Common myeloid progenitor, CD34-positive (primary cell): Measurements from ENCODE around the gene TRPM1.
A peak's percentile ranks its signal among the peaks of the same experiment; 100 is the strongest.

ENCODE experiments used
- CTCF ChIA-PET: fragments of 350-600 bp; sonication (Branson Sonifier 250); formaldehyde crosslinking; loops from one replicate; lab custom pipeline; 2021; ENCODE audit warnings: antibody characterized with exemption; lab: Charles Lee
- POLR2A ChIA-PET: fragments of 350-600 bp; sonication (Branson Sonifier 250); formaldehyde crosslinking; loops from one replicate; lab custom pipeline; 2021; ENCODE audit warnings: antibody characterized with exemption; lab: Charles Lee
- DNase-seq, 3 donors: peaks; one replicate each; pipeline versions ENCODE4 v3.0.0 to v3.0.0-alpha.2; 2013
- H3K27ac ChIP-seq, 2 experiments: 1 replicate in 1 of 2; 2 replicates in 1 of 2; pipeline ENCODE4 v1.7.0; 2013; ENCODE audit warnings: inconsistent platforms in 2 of 2, low read length in 2 of 2, mild to moderate bottlenecking in 2 of 2, low read depth in 1 of 2, moderate library complexity in 1 of 2; ENCODE audit not compliant: severe bottlenecking in 2 of 2, insufficient read depth in 1 of 2, poor library complexity in 1 of 2
- H3K27me3 ChIP-seq, 5 experiments: replicated peaks in 2 of 5; 1 replicate in 3 of 5; 2 replicates in 2 of 5; pipeline versions ENCODE4 v1.6.1 to v1.7.0; 2013; ENCODE audit warnings: low read length in 4 of 5, mild to moderate bottlenecking in 2 of 5, moderate library complexity in 2 of 5, inconsistent platforms in 1 of 5; ENCODE audit not compliant: insufficient read depth in 5 of 5, control insufficient read depth in 4 of 5
- H3K36me3 ChIP-seq, 4 experiments: 1 replicate in 2 of 4; 2 replicates in 2 of 4; pipeline versions ENCODE4 v1.6.1 to v1.7.0; 2013; ENCODE audit warnings: low read length in 3 of 4, control low read depth in 1 of 4, mild to moderate bottlenecking in 1 of 4; ENCODE audit not compliant: control insufficient read depth in 4 of 4, insufficient read depth in 4 of 4
- H3K4me1 ChIP-seq, 4 experiments: 1 replicate in 3 of 4; 2 replicates in 1 of 4; pipeline versions ENCODE4 v1.6.1 to v1.7.1; 2013; ENCODE audit warnings: low read length in 3 of 4, mild to moderate bottlenecking in 3 of 4, control low read depth in 1 of 4, inconsistent platforms in 1 of 4, moderate library complexity in 1 of 4; ENCODE audit not compliant: control insufficient read depth in 4 of 4, insufficient read depth in 4 of 4; ENCODE audit errors: control extremely low read depth in 1 of 4
- H3K4me3 ChIP-seq, 7 experiments: 1 replicate in 4 of 7; 2 replicates in 3 of 7; pipeline versions ENCODE4 v1.5.1 to v1.7.0; 2013; ENCODE audit warnings: mild to moderate bottlenecking in 7 of 7, low read length in 6 of 7, moderate library complexity in 6 of 7, inconsistent platforms in 2 of 7, low read depth in 2 of 7, control low read depth in 1 of 7; ENCODE audit not compliant: insufficient read depth in 4 of 7, control insufficient read depth in 1 of 7; ENCODE audit errors: extremely low read depth in 1 of 7
- H3K9me3 ChIP-seq, 5 experiments: 1 replicate in 4 of 5; 2 replicates in 1 of 5; pipeline versions ENCODE4 v1.6.1 to v1.7.1; 2013; ENCODE audit warnings: low read length in 4 of 5, mild to moderate bottlenecking in 2 of 5, inconsistent platforms in 1 of 5, low read depth in 1 of 5, moderate library complexity in 1 of 5; ENCODE audit not compliant: control insufficient read depth in 4 of 5, insufficient read depth in 2 of 5; ENCODE audit errors: control extremely low read depth in 1 of 5
- WGBS: methylation state at CpG from one replicate; pipeline ENCODE4 v1.1.5; 2013; ENCODE audit not compliant: insufficient coverage; 5-methylcytosine and 5-hydroxymethylcytosine counted together

Gene TRPM1

DNA sequence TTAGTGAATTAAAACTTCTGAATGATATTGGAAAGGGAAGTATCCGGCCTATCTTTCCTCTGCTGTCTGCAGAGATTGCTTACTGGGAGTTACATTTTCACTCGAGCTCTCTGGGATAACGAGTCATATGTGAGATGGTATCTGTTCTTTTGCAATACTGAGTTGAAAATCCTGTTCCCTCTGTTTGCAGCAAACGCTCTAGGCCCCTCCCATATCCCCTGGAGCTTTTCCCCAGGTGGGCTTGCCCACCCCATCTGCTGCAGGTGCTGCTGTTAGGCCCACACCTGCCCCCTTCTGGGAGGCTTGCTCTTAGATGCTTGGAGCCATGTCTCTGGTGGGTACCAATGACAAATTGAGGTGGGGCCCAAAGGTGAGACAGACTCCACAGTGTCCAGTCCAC is 67.4 kb downstream of the TRPM1 start:
- WGBS: 88% methylated on average over 4 of the region's 4 CpGs
- Histone ChIP-seq H3K4me1 (no peaks in the 10 kb centered on the region), H3K4me3 (no peak overlapping the region), H3K36me3 (no peaks in the 10 kb centered on the region), H3K27ac (no peak overlapping the region), H3K9me3 (no peaks in the 10 kb centered on the region), H3K27me3 (peaks cover 0 to 1% (median 0%) of the 10 kb centered on the region in 5 experiments)
- POLR2A ChIA-PET: no interaction called here
- CTCF ChIA-PET: no interaction called here
- no peak for DNase-seq

DNA sequence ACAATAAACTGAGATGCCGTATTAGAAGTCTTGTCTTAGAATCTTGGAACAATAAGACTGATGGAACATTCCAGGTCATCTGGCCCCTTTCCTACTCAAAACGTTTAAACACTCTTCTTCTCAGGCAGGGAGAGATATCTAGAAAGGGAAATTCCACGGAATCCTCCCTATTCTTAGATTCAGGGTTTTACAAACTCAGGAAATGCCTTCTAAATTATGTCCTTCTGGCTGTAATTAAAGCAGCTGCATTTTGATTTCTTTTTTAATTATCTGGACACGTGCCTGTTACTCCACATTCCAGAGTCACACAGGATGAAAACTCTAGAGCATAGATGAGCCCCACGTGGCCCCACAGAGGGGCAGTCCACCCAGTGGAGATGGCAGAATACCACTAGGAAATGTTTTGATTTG is 68.6 kb downstream of the TRPM1 start:
- no peaks in the 10 kb centered on the region for H3K36me3 ChIP-seq
- POLR2A ChIA-PET: no interaction called here

DNA sequence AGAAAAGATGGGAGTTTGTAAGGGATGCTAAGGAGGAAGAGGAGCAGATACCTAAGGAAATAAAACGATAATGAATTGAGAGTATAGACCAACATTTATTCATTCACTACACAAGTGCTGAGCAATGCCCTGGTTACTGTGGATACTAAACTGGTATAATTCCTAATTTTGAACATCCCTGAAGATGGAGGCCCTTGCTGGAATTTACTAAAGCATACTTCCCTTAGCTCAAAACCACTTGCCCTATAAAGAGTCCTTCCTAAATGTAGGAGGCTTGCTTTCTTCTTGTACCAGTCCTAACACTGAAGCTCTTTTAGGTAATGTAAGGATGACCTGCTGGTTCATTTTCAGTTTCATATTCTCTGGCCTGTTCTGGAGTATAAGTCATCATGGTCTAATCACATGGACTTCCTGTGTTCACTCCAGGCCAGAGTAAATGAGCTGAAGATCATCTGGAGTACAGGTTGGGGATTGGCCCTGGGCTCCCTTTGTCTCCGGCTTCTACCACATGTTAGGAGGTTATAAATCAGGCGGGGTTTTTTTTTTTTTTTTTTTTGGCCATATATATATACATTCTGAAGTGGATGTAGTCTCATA is 70.0 kb downstream of the TRPM1 start:
- peaks cover 0 to 19% (median 4%) of the 10 kb centered on the region in 4 experiments for H3K4me1 ChIP-seq
- peak in 2 of 3 donors; percentile 18 to 32 for DNase-seq
- no peak overlapping the region for H3K4me3 ChIP-seq
- POLR2A ChIA-PET: interaction anchor here (0.6 kb wide), 1 partner anchor 81 kb away, joined by 3 read pairs; no protein-coding TSS in a partner anchor
- WGBS: no CpG with 5 or more reads among the region's 3 CpGs
- peaks cover 0 to 2% (median 0%) of the 10 kb centered on the region in 5 experiments for H3K27me3 ChIP-seq
- H3K27ac ChIP-seq: no peak overlapping the region
- H3K9me3 ChIP-seq: no peaks in the 10 kb centered on the region
- H3K36me3 ChIP-seq: no peaks in the 10 kb centered on the region
- CTCF ChIA-PET: interaction anchor here (0.6 to 1.3 kb wide), 2 partner anchors 9 to 29 kb away, joined by 4 to 5 read pairs; no protein-coding TSS in a partner anchor

More for the DNA sequence above, 68.6 kb downstream of the TRPM1 start:
- no peak overlapping the region for H3K4me3 ChIP-seq
- no peak overlapping the region for H3K27ac ChIP-seq
- H3K27me3 ChIP-seq: peaks cover 0 to 2% (median 0%) of the 10 kb centered on the region in 5 experiments
- H3K9me3 ChIP-seq: no peaks in the 10 kb centered on the region
- 83% methylated on average over 4 of the region's 5 CpGs for WGBS
- peaks cover 0 to 6% (median 0%) of the 10 kb centered on the region in 4 experiments for H3K4me1 ChIP-seq
- DNase-seq: no peak
- CTCF ChIA-PET: no interaction called here

DNA sequence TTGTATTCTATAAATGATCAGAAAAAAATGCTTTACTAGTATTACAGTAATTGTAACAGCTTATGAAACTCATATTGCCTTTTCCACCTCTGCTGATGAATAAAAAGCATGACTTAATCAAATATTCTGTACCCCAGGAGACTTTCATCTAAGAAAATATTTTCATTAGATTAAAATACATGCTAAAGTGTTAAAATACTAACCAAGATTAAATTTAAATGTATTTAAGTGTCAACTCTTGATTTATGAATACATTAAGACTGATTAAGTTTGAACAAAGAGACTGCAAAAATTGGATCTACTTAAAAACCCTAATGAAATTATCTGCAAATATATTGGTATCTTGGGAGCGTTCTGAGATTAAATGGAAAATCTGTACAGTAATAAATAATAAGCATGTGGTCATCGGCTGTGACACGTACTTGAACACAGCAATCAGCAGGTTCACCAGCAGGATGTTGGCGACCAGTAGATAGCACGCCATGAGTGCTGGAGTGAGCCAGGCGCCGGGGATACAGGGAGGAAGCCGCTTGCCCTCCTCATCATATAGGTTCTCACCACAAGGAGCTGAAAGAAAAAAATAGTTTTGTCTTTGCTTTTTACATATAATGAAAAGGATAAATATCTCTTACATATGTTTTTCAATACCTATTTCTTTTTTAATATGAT is 73.5 kb downstream of the TRPM1 start:
- 4% methylated on average over 3 of the region's 8 CpGs for WGBS
- Histone ChIP-seq H3K4me3 (no peak overlapping the region), H3K27me3 (peaks cover 0 to 5% (median 0%) of the 10 kb centered on the region in 5 experiments), H3K4me1 (peaks cover 0 to 19% (median 4%) of the 10 kb centered on the region in 4 experiments), H3K27ac (no peak overlapping the region), H3K36me3 (no peaks in the 10 kb centered on the region), H3K9me3 (no peaks in the 10 kb centered on the region)
- ChIA-PET CTCF (interaction anchor here (1.6 kb wide), 1 partner anchor 9 kb away, joined by 6 read pairs; no protein-coding TSS in a partner anchor), POLR2A (interaction anchor here (0.7 to 1.2 kb wide), 2 partner anchors 24 to 63 kb away, joined by 3 read pairs; no protein-coding TSS in a partner anchor)
- DNase-seq: peak; percentile 80 to 92 (median 83)

DNA sequence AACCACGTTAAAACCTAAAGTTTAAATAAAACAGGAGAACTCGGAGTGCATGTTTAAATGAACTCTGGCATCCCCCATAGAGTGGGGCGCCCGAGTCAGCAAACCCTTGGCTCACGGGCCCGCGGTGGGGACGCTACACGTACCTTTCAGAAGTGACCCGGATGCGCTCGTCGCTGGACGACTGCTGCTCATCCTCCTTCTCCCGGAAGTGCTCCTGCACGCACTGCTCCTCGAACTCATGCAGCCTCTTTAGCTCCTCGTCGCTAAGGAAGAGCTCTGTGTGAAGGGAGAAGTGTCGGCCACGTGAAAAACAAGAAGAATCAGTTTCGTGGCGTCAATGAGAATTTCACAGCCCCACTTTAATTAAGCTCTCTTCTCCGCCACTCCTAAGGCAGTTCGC is 75.5 kb downstream of the TRPM1 start:
- Histone ChIP-seq H3K27ac (no peak overlapping the region), H3K4me1 (peaks cover 0 to 19% (median 4%) of the 10 kb centered on the region in 4 experiments), H3K4me3 (no peak overlapping the region), H3K27me3 (peaks cover 0 to 5% (median 0%) of the 10 kb centered on the region in 5 experiments), H3K36me3 (no peaks in the 10 kb centered on the region), H3K9me3 (no peaks in the 10 kb centered on the region)
- ChIA-PET POLR2A (no interaction called here), CTCF (no interaction called here)
- no peak for DNase-seq
- WGBS: 97% methylated on average over 23 of the region's 25 CpGs

DNA sequence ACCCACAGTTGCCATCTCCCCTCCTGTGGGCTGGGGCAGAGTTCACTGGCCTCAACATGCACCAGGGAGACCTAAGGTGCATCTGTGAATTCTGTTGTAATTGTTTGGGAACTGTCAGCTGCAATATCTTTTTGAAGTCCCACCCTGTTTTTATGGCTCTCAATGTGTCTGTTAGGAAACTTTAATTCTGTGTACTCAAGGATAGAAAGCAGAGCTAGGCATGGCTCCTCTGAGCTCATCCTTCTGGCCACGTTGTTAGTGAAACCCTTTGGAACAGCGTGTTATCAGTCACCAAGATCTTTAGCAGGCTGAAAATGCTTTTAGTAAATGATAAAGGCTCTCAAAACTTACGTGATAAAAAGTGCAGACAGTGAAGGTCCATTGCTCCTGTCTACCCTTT is 76.5 kb downstream of the TRPM1 start:
- CTCF ChIA-PET: interaction anchor here (1.1 kb wide), 1 partner anchor 21 kb away, joined by 3 read pairs; no protein-coding TSS in a partner anchor

More for the DNA sequence above, 76.5 kb downstream of the TRPM1 start:
- Histone ChIP-seq H3K4me3 (no peak overlapping the region), H3K27ac (no peak overlapping the region), H3K36me3 (no peaks in the 10 kb centered on the region), H3K27me3 (peaks cover 0 to 5% (median 0%) of the 10 kb centered on the region in 5 experiments), H3K4me1 (peaks cover 0 to 19% (median 4%) of the 10 kb centered on the region in 4 experiments), H3K9me3 (no peaks in the 10 kb centered on the region)
- 54% methylated on average over 3 of the region's 3 CpGs for WGBS
- DNase-seq: no peak
- POLR2A ChIA-PET: no interaction called here
